HFF-Myc (cell line): Measurements from ENCODE around the gene TJP1.
"Not testable (repeated sequence)": the region's sequence is repeated elsewhere in the genome, so short reads cannot be mapped to it uniquely, and the experiment has no call there.

Experiments
- DNase-seq: peaks from one replicate; pipeline ENCODE4 v3.0.0-alpha.2; 2011; ENCODE audit warnings: low read depth; ENCODE audit errors: extremely low read depth
- H3K4me3 ChIP-seq: replicated peaks from 2 replicates; pipeline ENCODE4 v1.5.1; 2011; ENCODE audit warnings: low read depth, mild to moderate bottlenecking, control low read depth, low read length
- CTCF ChIP-seq: IDR thresholded peaks from 2 replicates; pipeline ENCODE4 v1.5.1; 2012; ENCODE audit warnings: mild to moderate bottlenecking, low read depth, low read length, control low read depth; ENCODE audit errors: missing control alignments

TJP1 gene

DNA sequence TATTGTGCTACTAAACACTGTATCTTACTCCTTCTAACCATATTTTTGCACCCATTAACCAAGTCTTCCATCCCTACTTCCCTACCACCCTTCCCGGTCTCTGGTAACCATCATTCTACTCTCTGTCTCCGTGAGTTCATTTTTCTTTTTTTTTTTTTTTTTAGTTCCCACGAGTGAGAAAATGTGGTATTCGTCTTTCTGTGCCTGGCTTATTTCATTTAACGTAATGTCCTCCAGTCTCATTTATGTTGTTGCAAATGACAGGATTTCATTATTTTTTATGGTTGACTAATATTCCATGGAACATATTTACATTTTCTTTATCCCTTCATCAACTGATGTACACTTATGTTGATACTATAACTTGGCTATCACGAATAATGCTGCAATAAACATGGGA lies 31.7 kb downstream of the TJP1 start:
- no peak for DNase-seq

GRCh38 chr15:29789871-29790270 lies 32.4 kb downstream of the TJP1 start:
- no peak for TF ChIP-seq CTCF
- no peak overlapping the region for H3K4me3 ChIP-seq
- no peak for DNase-seq

More for the DNA sequence above, 31.7 kb downstream of the TJP1 start:
- TF ChIP-seq CTCF, result no peak
- no peak overlapping the region for H3K4me3 ChIP-seq

DNA sequence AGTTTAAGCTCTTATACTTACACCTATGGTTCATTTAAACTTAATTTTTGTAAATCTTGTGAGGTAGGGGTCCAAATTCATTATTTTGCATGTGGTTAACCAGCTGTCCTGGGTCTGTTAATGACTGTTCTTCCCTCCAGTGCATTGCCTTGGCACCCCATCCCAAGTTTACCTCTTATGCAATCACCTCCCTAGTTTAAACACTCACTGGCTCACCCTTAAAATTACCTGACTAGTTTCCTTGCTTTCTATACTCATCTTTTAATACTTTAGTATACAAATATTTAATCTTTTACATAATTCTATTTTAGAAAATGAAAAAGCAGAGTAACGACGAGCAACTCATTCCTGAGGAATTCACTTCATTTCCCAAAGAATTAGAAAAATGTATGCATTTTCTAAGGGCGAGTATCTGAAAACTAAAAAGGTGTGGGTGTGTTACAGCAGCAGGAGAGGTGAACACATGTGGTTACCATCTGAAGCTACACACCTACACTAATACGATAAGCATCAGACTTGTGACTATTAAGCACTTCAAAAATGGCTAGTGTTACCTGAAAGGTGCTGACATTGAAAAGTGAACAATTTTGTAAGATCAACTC lies 33.7 kb downstream of the TJP1 start:
- DNase-seq, result no peak
- TF ChIP-seq CTCF, result no peak
- no peak overlapping the region for H3K4me3 ChIP-seq

GRCh38 chr15:29787767-29788166 lies 34.5 kb downstream of the TJP1 start:
- TF ChIP-seq CTCF, result no peak
- DNase-seq, result no peak
- H3K4me3 ChIP-seq, result no peak overlapping the region

DNA sequence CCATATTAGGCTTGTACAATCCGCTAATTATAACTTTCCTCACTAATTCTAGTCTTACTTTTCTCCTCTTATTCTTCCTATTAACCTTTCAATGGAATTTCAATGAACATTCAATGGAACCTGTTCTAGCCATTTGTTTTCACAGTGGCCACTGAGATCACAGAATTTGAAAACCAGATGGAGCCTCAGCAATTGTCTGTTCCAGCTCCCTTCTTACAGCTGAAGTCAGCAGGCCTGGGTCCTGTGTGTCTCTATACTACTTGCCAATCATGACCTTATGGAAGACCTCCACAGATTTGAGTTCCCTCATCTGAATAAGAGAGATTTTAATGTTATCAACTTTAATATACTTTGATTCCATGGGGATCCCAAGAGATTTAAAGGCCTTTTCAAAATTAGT lies 36.6 kb downstream of the TJP1 start:
- H3K4me3 ChIP-seq, result no peak overlapping the region
- no peak for TF ChIP-seq CTCF
- DNase-seq, result no peak

- H3K4me3 ChIP-seq, result no peak overlapping the region
- no peak for DNase-seq
- no peak for TF ChIP-seq CTCF
These were observed 37.1 kb downstream of the TJP1 start for GRCh38 chr15:29785136-29785535.

- no peak for TF ChIP-seq CTCF
- no peak overlapping the region for H3K4me3 ChIP-seq
- DNase-seq, result no peak
These were observed 37.9 kb downstream of the TJP1 start for GRCh38 chr15:29784413-29784812.

DNA sequence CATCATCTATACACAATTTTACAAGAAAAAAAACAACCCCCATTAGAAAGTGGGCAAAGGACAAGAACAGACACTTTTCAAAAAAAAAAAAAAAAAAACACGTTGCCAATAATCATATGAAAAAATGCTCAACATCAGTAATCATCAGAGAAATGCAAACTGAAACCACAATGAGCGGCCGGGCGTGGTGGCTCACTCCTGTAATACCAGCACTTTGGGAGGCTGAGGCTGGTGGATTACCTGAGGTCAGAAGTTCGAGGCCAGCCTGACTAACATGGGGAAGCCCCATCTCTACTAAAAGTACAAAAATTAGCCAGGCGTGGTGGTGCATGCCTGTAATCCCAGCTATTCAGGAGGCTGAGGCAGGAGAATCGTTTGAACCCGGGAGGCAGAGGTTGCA lies 39.5 kb downstream of the TJP1 start:
- H3K4me3 ChIP-seq, DNase-seq: not testable (repeated sequence)
